Loucy (cell line): ENCODE data around the gene TSPEAR.

ENCODE experiments used
- H2AFZ ChIP-seq: fragments of 200-600 bp; sonication (generic); 2 replicates; pipeline ENCODE4 v1.6.0; 2016; ENCODE audit warnings: antibody characterized with exemption, mild to moderate bottlenecking, low read length, moderate library complexity
- H3F3A ChIP-seq: fragments of 200-600 bp; 2 replicates; pipeline ENCODE4 v1.6.0; 2016; ENCODE audit warnings: antibody characterized with exemption, low read depth, mild to moderate bottlenecking
- H3K27me3 ChIP-seq: fragments of 200-600 bp; sonication (generic); 2 replicates; pipeline ENCODE4 v1.6.1; 2014; ENCODE audit warnings: low read length, mild to moderate bottlenecking; ENCODE audit not compliant: insufficient read depth, poor library complexity, severe bottlenecking
- H3K36me3 ChIP-seq: fragments of 200-600 bp; sonication (generic); 2 replicates; pipeline ENCODE4 v1.6.1; 2016; ENCODE audit warnings: low read length; ENCODE audit not compliant: insufficient read depth
- H3K4me1 ChIP-seq: fragments of 200-600 bp; sonication (generic); 2 replicates; pipeline ENCODE4 v1.5.1; 2014; ENCODE audit warnings: low read length, mild to moderate bottlenecking; ENCODE audit not compliant: insufficient read depth, poor library complexity, severe bottlenecking
- H3K4me2 ChIP-seq: fragments of 200-600 bp; sonication (generic); 2 replicates; pipeline ENCODE4 v1.6.0; 2014; ENCODE audit warnings: antibody characterized with exemption, low read length, low read depth, mild to moderate bottlenecking; ENCODE audit not compliant: poor library complexity, severe bottlenecking
- H3K4me3 ChIP-seq: fragments of 200-600 bp; sonication (generic); 2 replicates; pipeline ENCODE4 v1.5.1; 2014; ENCODE audit warnings: low read length, mild to moderate bottlenecking, mixed read lengths; ENCODE audit not compliant: poor library complexity, severe bottlenecking
- H3K79me2 ChIP-seq: fragments of 200-600 bp; sonication (generic); 2 replicates; pipeline ENCODE4 v1.6.1; 2014; ENCODE audit warnings: low read length; ENCODE audit not compliant: insufficient read depth
- H3K9ac ChIP-seq: fragments of 200-600 bp; sonication (generic); 2 replicates; pipeline ENCODE4 v1.6.0; 2014; ENCODE audit warnings: mild to moderate bottlenecking, low read depth, low read length, moderate library complexity; ENCODE audit not compliant: poor library complexity, severe bottlenecking
- H3K9me2 ChIP-seq: fragments of 200-600 bp; sonication (generic); replicated peaks from 2 replicates; pipeline ENCODE4 v1.6.1; 2016; ENCODE audit warnings: low read depth, low read length, mixed read lengths
- H3K9me3 ChIP-seq: fragments of 200-600 bp; sonication (generic); 2 replicates; pipeline ENCODE4 v1.6.1; 2014; ENCODE audit warnings: mild to moderate bottlenecking, antibody characterized with exemption, low read length, low read depth; ENCODE audit not compliant: insufficient read depth
- H4K20me1 ChIP-seq: fragments of 200-600 bp; sonication (generic); 2 replicates; pipeline ENCODE4 v1.6.0; 2014; ENCODE audit warnings: antibody characterized with exemption, low read length, mild to moderate bottlenecking; ENCODE audit not compliant: insufficient read depth, poor library complexity, severe bottlenecking
- EZH2phosphoT487 ChIP-seq: fragments of 200-600 bp; IDR thresholded peaks from 2 replicates; pipeline ENCODE4 v1.6.1; 2018; ENCODE audit warnings: antibody characterized with exemption, mild to moderate bottlenecking, moderate library complexity, borderline replicate concordance
- TF ChIP-seq, protein P1 (sequence below): fragments of 200-600 bp; sonication (generic); conservative IDR thresholded peaks from 2 replicates; pipeline ENCODE4 v1.5.1; 2014; ENCODE audit warnings: mild to moderate bottlenecking, antibody characterized with exemption, low read length

Gene TSPEAR

DNA sequence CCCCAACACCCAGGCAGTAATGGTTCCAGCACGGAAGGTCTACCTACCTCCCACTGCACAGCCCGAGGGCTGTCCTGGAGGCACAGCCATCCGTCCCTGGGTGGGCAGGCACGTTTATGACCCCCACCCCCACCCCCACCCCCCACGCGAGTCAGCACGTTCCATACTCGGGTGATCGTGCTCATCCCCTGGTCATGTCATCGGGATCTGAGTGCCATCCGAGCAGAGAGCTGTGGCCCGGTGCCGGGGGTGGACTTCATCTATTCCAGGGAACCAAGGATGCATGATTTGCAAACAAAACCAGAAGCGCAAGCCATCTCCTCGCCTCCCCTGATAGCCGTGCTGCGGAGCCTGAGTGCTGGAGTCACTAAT, 1.1 kb downstream of the TSPEAR start:
- no peak overlapping the region for H2AFZ ChIP-seq
- no peaks in the 10 kb centered on the region for H3F3A ChIP-seq
- H4K20me1 ChIP-seq: no peaks in the 10 kb centered on the region
- H3K4me2 ChIP-seq: no peak overlapping the region
- TF ChIP-seq, protein P1, sequence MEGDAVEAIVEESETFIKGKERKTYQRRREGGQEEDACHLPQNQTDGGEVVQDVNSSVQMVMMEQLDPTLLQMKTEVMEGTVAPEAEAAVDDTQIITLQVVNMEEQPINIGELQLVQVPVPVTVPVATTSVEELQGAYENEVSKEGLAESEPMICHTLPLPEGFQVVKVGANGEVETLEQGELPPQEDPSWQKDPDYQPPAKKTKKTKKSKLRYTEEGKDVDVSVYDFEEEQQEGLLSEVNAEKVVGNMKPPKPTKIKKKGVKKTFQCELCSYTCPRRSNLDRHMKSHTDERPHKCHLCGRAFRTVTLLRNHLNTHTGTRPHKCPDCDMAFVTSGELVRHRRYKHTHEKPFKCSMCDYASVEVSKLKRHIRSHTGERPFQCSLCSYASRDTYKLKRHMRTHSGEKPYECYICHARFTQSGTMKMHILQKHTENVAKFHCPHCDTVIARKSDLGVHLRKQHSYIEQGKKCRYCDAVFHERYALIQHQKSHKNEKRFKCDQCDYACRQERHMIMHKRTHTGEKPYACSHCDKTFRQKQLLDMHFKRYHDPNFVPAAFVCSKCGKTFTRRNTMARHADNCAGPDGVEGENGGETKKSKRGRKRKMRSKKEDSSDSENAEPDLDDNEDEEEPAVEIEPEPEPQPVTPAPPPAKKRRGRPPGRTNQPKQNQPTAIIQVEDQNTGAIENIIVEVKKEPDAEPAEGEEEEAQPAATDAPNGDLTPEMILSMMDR: no peak
- TF ChIP-seq EZH2phosphoT487: no peak
- H3K4me1 ChIP-seq: no peaks in the 10 kb centered on the region
- H3K79me2 ChIP-seq: no peaks in the 10 kb centered on the region
- H3K36me3 ChIP-seq: no peaks in the 10 kb centered on the region
- no peaks in the 10 kb centered on the region for H3K9me2 ChIP-seq
- no peaks in the 10 kb centered on the region for H3K9me3 ChIP-seq
- H3K4me3 ChIP-seq: no peak overlapping the region
- H3K27me3 ChIP-seq: no peaks in the 10 kb centered on the region
- H3K9ac ChIP-seq: no peak overlapping the region

DNA sequence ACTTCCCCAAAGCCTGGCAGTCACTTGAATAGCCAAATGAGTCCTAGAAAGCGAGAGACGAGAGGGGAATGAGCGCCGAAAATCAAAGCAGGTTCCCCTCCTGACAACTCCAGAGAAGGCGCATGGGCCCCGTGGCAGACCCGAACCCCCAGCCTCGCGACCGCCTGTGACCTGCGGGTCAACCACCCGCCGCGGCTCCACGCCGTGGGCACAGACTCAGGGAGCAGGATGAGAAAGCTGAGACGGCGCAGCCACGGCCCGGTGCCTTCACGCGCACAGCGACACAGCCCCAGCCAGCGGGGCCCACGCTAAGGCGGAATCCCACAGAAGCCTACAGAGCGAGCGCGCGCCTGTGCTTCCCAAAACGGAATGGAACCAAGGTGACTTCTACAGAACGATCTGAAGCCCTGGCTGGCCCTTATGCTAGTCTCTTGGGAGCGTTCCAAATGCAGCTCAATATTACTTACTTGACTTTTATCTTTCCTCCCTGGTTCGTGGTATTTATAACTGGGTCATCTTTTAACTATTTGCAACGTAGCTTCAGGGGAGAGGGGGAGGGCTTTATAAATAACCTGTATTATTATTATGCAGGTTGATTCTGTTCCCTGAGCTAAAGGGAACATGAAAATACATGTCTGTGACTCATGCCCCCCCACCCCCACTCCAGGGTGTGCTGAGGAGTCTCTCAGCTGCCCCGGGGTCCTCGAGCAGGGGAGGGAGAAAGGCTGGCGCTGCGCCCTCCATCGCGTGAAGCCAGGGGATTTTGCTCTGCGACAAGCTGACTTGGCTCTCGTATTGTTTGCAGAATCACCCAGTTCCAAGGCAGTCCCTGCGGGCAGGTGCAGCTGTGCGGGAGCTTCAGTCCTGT, 1.7 kb downstream of the TSPEAR start:
- no peak overlapping the region for H2AFZ ChIP-seq
- TF ChIP-seq EZH2phosphoT487: no peak
- TF ChIP-seq, protein P1: no peak
- no peaks in the 10 kb centered on the region for H3F3A ChIP-seq
- H3K9me2 ChIP-seq: no peaks in the 10 kb centered on the region
- H3K9me3 ChIP-seq: no peaks in the 10 kb centered on the region
- no peaks in the 10 kb centered on the region for H3K36me3 ChIP-seq
- no peak overlapping the region for H3K4me2 ChIP-seq
- H3K27me3 ChIP-seq: no peaks in the 10 kb centered on the region
- no peaks in the 10 kb centered on the region for H4K20me1 ChIP-seq
- H3K4me1 ChIP-seq: no peaks in the 10 kb centered on the region
- H3K79me2 ChIP-seq: no peaks in the 10 kb centered on the region
- no peak overlapping the region for H3K9ac ChIP-seq
- no peak overlapping the region for H3K4me3 ChIP-seq

DNA sequence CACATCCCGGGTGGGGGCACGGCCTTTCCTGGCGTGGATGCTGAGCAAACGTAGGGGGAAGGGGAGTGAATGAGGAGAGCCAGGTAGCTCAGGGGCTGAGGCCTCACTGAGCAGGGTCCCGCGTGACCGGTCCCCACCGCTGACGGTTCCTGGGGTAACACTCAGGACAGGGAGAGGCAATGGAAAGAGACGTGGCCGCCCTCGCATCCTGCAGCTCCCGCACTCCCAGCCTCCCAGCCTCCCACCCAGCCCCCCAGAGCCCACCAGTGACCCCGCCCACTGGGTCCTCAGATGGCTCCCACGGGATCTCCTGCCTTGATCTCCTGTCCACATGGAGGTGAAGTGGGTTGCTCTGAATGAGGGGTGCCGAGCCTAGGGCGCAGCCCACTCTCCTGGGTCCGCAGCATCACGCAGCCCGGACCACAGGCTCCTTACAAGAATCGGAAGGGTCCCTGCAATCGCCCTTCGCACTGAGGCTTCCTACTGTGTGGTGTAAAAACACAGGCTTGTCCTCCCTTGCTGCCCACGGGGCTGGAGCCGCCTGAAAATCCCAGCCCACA, 2.4 kb downstream of the TSPEAR start:
- Histone ChIP-seq H3K36me3 (no peaks in the 10 kb centered on the region), H3K4me2 (no peak overlapping the region), H3F3A (no peaks in the 10 kb centered on the region), H2AFZ (no peak overlapping the region), H3K9me3 (no peaks in the 10 kb centered on the region), H3K4me1 (no peaks in the 10 kb centered on the region), H3K9me2 (no peaks in the 10 kb centered on the region), H3K9ac (no peak overlapping the region), H4K20me1 (no peaks in the 10 kb centered on the region), H3K79me2 (no peaks in the 10 kb centered on the region), H3K27me3 (no peaks in the 10 kb centered on the region), H3K4me3 (no peak overlapping the region)
- TF ChIP-seq, protein P1: no peak
- TF ChIP-seq EZH2phosphoT487: no peak
